GM21528 (cell line): ENCODE data around the gene CEP170.
A peak's percentile ranks its signal among the peaks of the same experiment; 100 is the strongest.

Source experiments
- ATAC-seq: cut with Tn5 transposase; IDR thresholded peaks from one replicate; pipeline ENCODE4 v1.9.1; 2021; ENCODE audit warnings: mild to moderate bottlenecking, moderate library complexity; ENCODE audit not compliant: unreplicated experiment, low FRiP score

The CEP170 gene

GRCh38 chr1:243268751-243269460 is 13.8 kb upstream of the CEP170 start:
- peak; percentile 12 for ATAC-seq

DNA sequence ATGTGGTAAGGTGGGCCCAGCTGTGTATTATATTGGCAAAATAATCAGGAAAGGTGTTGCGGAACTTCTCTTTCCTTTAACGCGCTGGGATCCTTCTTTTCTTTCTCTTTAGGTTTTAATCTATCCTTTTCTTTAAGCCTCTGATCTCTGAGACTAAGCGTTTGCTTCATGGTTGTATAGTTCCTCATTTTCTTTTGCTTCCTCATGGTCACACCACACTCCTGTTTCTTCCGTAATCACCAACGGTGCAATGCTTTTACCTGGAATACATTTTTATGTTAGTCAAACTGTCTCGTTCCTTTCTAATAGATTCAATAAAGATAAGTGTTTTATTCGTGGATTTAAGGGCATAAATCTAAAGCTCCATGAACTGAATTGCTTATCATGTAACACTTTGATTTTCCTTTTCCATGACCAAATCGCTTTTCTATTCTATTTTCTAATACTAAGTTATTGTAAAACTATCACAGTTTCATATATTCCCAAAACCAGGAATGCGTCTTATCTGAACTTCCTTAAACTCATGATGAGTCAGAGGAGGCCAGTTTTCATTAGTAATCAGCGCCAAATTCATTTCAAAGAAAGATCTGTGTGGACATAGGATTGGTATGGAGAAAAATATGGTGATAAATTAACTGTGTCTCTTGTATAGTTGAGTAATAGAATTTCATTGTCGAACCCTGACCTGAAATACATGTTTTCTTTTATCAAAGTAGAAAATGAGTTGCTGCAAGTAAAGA is 13.0 kb upstream of the CEP170 start:
- no peak for ATAC-seq

DNA sequence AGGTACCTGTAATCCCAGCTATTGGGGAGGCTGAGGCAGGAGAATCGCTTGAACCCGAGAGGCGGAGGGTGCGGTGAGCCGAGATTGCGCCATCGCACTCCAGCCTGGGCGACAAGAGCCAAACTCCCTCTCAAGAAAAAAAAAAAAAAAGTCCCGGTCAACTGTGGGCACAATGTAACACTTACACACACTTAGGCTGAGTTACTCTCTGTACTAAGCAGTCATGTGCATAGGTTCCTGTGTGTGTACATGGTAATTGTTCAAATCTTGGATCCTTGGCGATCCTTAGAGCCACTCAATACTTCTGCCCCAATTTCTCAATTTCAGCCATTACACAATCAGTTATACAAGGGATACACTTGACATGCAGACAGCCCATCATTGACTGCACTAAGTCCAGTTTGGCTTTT is 12.4 kb upstream of the CEP170 start:
- no peak for ATAC-seq

DNA sequence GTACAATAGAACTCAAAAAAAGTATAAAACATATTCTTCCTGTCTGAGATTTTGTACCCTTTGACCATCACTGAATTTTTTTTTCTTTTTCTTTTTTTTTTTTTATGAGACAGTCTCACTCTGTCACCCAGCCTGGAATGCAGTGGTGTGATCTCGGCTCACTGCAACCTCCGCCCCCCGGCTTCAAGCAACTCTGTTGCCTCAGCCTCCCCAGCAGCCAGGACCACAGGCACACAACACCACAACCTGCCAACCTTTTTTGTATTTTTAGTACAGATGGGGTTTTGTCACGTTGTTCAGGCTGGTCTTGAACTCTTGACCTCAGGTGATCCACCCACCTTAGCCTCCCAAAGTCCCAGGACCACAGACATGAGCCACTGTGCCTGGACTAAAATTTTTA is 11.2 kb upstream of the CEP170 start:
- ATAC-seq = no peak

- ATAC-seq = no peak
Measured at GRCh38 chr1:243264717-243265116, 9.6 kb upstream of the CEP170 start.

GRCh38 chr1:243261390-243261789 is 6.3 kb upstream of the CEP170 start:
- no peak for ATAC-seq

DNA sequence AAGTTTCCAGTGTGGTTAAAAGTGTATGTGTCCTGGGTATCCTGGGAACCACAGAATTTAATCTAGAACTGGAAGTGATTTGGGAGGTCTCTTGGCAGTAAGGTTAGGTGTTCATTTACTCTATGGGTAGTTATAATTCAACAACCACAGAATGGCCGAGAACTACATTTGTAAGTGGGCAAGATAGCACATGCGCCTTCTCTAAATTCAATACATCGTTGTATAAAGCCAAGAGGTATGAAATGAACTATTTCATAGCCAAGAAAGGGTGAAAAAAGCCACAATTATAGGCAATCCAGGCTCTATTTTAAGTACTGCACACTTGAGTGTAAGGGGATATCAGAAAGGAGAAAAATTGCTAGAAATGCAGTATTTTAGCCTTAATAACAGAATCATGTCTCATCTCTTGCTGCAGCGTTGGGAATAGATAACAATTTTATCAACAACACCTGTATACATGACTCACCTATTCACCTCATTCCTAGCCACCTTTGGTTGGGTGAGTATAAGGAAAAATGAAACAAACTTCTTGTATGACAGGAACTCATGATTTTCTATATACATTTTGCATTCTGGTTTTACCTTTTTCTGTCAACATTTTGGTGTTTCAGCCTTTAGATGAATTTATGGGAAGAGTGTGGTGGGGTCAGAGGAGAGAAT is 5.3 kb upstream of the CEP170 start:
- ATAC-seq = no peak

- no peak for ATAC-seq
Measured at GRCh38 chr1:243258731-243259130, 3.6 kb upstream of the CEP170 start.

DNA sequence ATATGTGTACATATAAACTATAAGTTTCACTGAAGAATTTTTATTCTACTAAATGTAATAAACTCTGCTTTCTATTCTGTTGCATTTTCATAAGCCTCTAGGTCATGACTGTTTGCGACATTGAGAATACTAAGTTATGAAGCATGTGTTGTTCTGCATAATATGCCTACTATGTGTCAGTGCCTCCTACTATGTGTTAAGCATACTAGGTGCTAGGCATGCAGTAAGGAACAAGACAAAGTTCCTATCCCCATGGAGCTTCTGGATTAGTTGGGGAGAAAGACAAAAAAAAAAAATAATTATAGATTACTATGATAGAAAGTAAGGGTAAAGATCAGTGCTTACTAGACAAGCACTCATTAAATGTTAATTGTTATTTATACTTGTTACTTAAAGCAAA is 2.1 kb upstream of the CEP170 start:
- ATAC-seq = no peak

DNA sequence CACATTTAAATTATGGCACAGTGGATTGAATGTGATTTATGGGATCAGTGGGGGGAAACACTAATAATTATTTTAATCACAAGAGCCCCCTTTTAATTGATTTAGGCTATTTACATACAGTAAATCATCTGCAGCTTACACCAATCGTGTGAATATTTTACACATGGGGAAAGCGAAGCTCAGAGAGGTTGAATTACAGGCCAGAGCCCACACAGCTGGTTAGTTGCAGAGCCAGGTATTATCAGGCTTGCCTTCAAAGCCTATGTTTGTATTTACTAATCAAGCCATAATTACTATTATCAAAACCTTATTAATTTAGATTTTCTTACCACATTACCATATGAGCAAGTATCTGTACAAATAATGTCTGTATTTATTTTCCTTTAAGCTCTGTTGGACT is 1.5 kb upstream of the CEP170 start:
- ATAC-seq = no peak

- peak; percentile 84 for ATAC-seq
Measured at GRCh38 chr1:243255791-243256512, 871 bp upstream of the CEP170 start, which contains the start of gene SDCCAG8. Gene SDCCAG8, plus strand, starts transcription at chr1:243256041. Its CDS starts 133 bp downstream, at chr1:243256174.

DNA sequence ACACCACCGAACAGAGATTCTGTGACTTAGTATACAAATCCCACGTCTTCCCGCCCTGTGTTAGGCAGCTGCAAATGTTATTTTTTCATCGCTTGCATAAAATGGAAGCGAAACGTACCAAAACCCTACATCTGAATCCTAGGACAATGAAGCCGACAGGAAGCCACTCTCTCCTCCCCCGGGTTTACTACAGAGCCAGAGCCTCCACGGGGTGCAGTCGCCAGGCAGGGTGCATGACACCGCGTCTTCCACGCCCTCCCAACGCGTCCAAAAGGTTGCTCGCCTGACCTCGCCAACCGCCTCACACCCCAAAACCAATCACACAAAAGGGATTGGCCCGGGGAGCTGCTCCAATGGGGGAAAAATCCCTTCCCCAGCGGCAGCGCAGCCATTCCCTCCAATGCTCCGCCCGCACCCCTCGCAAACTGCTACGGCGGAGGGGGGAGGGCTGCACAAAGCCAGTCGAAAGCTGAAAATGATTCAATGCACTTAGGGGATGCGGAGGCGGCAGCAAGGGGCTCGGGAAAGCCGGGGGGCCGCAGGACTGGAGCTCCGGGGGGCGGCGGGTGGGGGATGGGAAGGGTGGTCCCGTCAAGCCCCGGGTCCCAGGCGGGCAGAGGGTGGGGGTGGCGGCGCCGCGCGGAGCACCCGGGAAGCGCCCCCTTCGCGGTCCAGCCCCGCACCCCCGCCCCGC is 701 bp downstream of the CEP170 start:
- peak; percentile 22 for ATAC-seq

DNA sequence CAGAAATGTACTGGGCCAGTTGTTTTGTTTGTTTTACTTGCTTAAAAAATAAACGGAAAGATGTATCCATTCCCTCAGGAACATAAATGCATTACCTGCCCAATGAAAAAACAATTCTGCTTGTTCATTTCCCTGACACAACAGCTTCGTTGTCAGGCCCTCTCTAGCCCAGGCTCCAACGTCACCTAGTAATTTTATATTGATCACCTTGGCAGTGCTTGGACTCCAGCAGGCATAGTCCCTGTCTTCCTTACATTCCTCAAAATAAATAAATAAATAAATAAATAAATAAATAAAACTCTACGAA is 1.2 kb downstream of the CEP170 start:
- ATAC-seq = no peak

- ATAC-seq = no peak
Measured at GRCh38 chr1:243253211-243253925, 1.7 kb downstream of the CEP170 start.

- no peak for ATAC-seq
Measured at GRCh38 chr1:243251539-243251938, 3.5 kb downstream of the CEP170 start.

- no peak for ATAC-seq
Measured at GRCh38 chr1:243250102-243250501, 5.0 kb downstream of the CEP170 start.

DNA sequence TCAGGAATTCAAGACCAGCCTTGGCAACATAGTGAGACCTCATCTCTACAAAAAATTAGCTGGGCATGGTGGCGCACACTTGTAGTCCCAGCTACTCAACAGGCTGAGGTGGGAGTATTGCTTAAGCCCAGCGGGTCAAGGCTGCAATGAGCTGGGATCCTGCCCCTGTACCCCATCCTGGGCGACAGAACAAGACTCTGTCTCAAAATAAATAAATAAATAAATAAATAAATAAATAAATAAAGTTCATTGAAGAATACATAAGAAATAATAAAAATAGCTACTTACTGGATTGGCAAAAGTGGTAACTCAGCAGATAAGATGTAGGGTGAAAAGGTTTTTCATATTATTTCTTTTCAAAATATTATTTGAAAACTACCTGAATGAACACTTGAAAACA is 5.9 kb downstream of the CEP170 start:
- no peak for ATAC-seq

DNA sequence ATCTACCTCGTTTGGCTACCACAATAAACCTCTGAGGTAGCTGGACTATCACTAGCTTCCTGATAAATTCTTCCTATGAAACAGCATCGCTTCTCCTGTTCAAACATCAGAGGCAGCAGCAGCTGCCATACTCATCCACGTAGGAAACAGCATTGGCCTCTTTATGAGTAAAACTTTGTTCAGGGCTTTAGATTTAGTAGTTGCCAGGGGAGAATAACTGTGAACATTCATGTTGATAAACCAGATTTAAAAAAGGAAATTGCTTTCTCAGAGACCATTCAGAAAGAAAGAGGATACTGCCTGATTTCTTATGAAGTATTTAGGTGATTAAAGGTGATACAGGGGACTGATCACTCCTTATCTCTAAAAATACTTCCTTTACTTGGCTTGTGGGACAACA is 7.2 kb downstream of the CEP170 start:
- ATAC-seq = no peak

- no peak for ATAC-seq
Measured at GRCh38 chr1:243246916-243247315, 8.2 kb downstream of the CEP170 start.

DNA sequence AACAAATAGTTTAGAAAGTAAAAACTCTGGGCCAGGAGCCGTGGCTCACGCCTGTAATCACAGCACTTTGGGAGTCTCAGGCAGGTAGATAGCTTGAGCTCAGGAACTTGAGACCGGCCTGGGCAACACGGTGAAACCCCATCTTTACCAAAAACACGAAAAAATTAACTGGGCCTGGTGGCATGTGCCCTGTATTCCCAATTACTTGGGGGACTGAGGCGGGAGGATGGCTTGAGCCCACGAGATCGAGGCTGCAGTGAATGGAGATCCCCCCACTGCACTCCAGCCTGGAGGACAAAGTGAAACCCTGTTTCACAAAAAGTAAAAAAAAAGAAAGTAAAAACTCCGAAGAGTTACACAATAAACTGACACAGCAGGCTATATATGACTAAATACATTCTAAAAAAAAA is 10.6 kb downstream of the CEP170 start:
- no peak for ATAC-seq
